Endothelial cell (in vitro differentiated cells): ENCODE measurements around the gene HAO2. TPM values are rescaled to one million over a fixed set of nuclear protein-coding genes. Genes with fewer than 3 reads are reported as not detected.

Source experiments
- DNase-seq: peaks from one replicate; pipeline ENCODE4 v3.0.0; 2021; ENCODE audit warnings: low spot score
- H3K27ac Mint-ChIP-seq: one replicate; pipeline ENCODE4 v1.8.0; 2021; ENCODE audit warnings: mixed read lengths, inconsistent platforms; ENCODE audit not compliant: unreplicated experiment
- H3K27me3 Mint-ChIP-seq: one replicate; pipeline ENCODE4 v1.8.0; 2021; ENCODE audit warnings: mild to moderate bottlenecking, moderate library complexity, mixed read lengths, inconsistent platforms; ENCODE audit not compliant: unreplicated experiment
- H3K36me3 Mint-ChIP-seq: one replicate; pipeline ENCODE4 v1.8.0; 2021; ENCODE audit warnings: mild to moderate bottlenecking, low read depth, mixed read lengths, inconsistent platforms; ENCODE audit not compliant: unreplicated experiment
- H3K4me1 Mint-ChIP-seq: one replicate; pipeline ENCODE4 v1.8.0; 2021; ENCODE audit warnings: mild to moderate bottlenecking, mixed read lengths, inconsistent platforms; ENCODE audit not compliant: unreplicated experiment
- H3K4me3 Mint-ChIP-seq: one replicate; pipeline ENCODE4 v1.8.0; 2021; ENCODE audit warnings: mild to moderate bottlenecking, mixed read lengths, inconsistent platforms; ENCODE audit not compliant: unreplicated experiment
- H3K9me3 Mint-ChIP-seq: one replicate; pipeline ENCODE4 v1.8.0; 2021; ENCODE audit warnings: mixed read lengths, inconsistent platforms; ENCODE audit not compliant: unreplicated experiment
- total RNA-seq: library from RNA; stranded (reverse); fragmentation: NEBNext Ultra II Directional; extraction: Animal tissue kit (Norgen Biotek cat#: 25700); gene quantifications from one replicate; pipeline ENCODE4 v1.2.1, GENCODE V29; 2021; ENCODE audit not compliant: unreplicated experiment
- TF ChIP-seq, protein P1 (sequence below): fragments of 200-600 bp; sonication (generic); IDR thresholded peaks from one replicate; pipeline ENCODE4 v1.5.0; 2021; ENCODE audit warnings: antibody characterized with exemption; ENCODE audit not compliant: unreplicated experiment

The HAO2 gene
- total RNA-seq, 1 donor from 2014 or later, result not detected

DNA sequence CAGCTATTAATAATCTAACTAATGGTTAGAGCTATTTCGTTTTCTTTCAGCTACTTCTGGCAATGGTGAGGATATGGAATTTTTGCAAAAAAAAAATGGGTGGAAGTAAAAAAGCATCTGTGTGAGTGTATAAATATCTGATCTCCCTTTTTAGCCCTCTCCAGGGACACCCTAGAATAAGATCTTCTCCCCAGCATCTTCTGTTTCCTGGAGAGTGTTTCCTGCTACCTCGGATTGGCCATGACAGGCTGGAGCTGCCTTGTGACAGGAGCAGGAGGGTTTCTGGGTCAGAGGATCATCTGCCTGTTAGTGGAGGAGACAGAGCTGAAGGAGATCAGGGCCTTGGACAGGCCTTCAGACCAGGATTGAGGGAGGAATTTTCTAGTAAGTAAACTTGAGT lies 70.2 kb downstream of the HAO2 start:
- no peak overlapping the region for H3K27ac Mint-ChIP-seq
- TF ChIP-seq, protein P1, sequence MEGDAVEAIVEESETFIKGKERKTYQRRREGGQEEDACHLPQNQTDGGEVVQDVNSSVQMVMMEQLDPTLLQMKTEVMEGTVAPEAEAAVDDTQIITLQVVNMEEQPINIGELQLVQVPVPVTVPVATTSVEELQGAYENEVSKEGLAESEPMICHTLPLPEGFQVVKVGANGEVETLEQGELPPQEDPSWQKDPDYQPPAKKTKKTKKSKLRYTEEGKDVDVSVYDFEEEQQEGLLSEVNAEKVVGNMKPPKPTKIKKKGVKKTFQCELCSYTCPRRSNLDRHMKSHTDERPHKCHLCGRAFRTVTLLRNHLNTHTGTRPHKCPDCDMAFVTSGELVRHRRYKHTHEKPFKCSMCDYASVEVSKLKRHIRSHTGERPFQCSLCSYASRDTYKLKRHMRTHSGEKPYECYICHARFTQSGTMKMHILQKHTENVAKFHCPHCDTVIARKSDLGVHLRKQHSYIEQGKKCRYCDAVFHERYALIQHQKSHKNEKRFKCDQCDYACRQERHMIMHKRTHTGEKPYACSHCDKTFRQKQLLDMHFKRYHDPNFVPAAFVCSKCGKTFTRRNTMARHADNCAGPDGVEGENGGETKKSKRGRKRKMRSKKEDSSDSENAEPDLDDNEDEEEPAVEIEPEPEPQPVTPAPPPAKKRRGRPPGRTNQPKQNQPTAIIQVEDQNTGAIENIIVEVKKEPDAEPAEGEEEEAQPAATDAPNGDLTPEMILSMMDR, result no peak
- no peaks in the 10 kb centered on the region for H3K9me3 Mint-ChIP-seq
- H3K4me1 Mint-ChIP-seq, result peaks cover 3% of the 10 kb centered on the region
- no peaks in the 10 kb centered on the region for H3K36me3 Mint-ChIP-seq
- no peaks in the 10 kb centered on the region for H3K27me3 Mint-ChIP-seq
- DNase-seq, result no peak
- no peak overlapping the region for H3K4me3 Mint-ChIP-seq

DNA sequence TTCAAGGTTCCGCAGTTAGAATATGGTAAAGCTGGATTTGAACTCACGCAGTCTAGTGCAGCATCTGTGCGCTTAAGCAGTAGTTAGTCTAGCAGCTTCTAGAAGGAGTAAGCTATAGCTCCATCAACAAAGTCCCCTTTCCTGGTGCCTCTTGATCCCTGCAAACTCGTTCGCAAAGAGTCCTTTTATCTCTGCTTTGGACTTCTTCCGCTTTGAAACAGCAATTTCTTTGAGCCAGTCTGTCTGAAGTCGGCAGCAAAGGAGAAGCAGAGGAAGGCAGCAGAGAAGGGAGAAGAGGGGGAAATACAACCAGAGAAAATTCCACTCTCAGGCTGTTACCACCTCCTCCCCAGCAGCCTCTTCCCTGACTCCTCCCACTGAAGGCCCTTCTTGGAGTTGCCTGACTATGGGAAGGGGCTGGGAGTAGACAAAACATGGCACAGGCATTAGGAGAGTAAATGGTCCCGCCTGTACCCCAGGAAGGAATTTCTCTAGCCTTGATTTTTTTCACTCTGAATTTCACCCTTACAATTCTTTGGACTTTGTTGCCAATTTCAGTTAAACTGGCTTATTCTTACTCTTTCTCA lies 72.2 kb downstream of the HAO2 start:
- no peak overlapping the region for H3K27ac Mint-ChIP-seq
- no peaks in the 10 kb centered on the region for H3K9me3 Mint-ChIP-seq
- H3K27me3 Mint-ChIP-seq, result no peaks in the 10 kb centered on the region
- H3K4me3 Mint-ChIP-seq, result no peak overlapping the region
- H3K36me3 Mint-ChIP-seq, result no peaks in the 10 kb centered on the region
- H3K4me1 Mint-ChIP-seq, result peaks cover 3% of the 10 kb centered on the region
- no peak for DNase-seq
- TF ChIP-seq, protein P1, result no peak

GRCh38 chr1:119442756-119443155 lies 74.2 kb downstream of the HAO2 start:
- Mint-ChIP-seq H3K9me3 (no peaks in the 10 kb centered on the region), H3K4me3 (no peak overlapping the region), H3K36me3 (no peaks in the 10 kb centered on the region), H3K27me3 (peaks cover 1% of the 10 kb centered on the region), H3K4me1 (peaks cover 3% of the 10 kb centered on the region), H3K27ac (no peak overlapping the region)
- TF ChIP-seq, protein P1, result no peak
- DNase-seq, result no peak

Other genes starting within 250 kb of the HAO2 start
- 11.2 TPM for gene WARS2, start 228.1 kb upstream of the HAO2 start, total RNA-seq
- not detected for gene HSD3B2, start 46.4 kb downstream of the HAO2 start, total RNA-seq
- gene HSD3B1, start 138.4 kb downstream of the HAO2 start, total RNA-seq, result not detected